ENCODE measurements around the gene S100A4. TPM values are rescaled to one million over a fixed set of nuclear protein-coding genes. Genes with fewer than 3 reads are reported as not detected.
"Not testable (repeated sequence)": the region's sequence is repeated elsewhere in the genome, so short reads cannot be mapped to it uniquely, and the experiment has no call there.

S100A4 gene
- total RNA-seq, 1 donor from 2014 or later: 4.7 TPM

DNA sequence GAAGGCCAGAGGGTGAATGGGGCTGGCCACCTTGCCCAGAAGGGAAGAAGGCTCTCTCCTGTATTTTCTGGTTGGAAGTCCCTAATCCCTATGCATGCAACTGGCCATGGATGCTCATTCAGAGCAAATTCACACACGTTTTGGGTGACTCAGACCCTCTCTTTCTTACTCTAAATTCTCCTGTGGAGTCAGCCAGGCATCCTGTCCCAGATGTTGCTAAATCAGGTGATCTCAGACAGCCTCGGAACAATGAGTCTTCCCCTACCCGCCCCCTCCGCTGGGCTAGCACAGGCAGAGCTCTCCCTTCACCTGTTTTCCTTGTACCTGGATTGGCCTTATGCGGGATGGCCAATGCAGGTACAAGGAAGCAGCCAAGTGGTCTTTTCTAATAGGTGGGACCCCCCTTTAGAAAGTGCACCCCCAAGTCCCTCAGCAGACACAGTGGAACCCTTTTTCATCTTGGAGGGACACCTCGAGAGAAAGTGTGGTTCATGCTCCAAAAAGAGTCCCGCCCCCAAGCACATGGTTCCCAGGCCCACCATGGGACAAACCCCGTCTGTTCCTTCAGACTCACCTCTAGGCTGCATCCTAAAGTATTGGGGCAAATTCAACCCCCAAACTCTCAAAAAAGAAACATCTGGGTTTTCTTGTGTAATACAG, 18.5 kb downstream of the S100A4 start:
- Mint-ChIP-seq H3K4me3 (ENCODE audit: unreplicated experiment) (no peak overlapping the region), H3K4me1 (ENCODE audit: low read depth, unreplicated experiment) (peaks cover 18% of the 10 kb centered on the region), H3K36me3 (ENCODE audit: unreplicated experiment) (no peaks in the 10 kb centered on the region), H3K9me3 (ENCODE audit: unreplicated experiment) (no peaks in the 10 kb centered on the region), H3K27me3 (ENCODE audit: unreplicated experiment) (peaks cover 7% of the 10 kb centered on the region), H3K27ac (ENCODE audit: unreplicated experiment) (no peak overlapping the region)
- no peak for DNase-seq
- TF ChIP-seq CTCF (IDR thresholded peaks at IDR 0.05; ENCODE audit: partially characterized antibody, unreplicated experiment): no peak

GRCh38 chr1:153526132-153526543, 19.5 kb downstream of the S100A4 start:
- no peaks in the 10 kb centered on the region for H3K9me3 Mint-ChIP-seq (ENCODE audit: unreplicated experiment)
- peaks cover 18% of the 10 kb centered on the region for H3K4me1 Mint-ChIP-seq (ENCODE audit: low read depth, unreplicated experiment)
- no peaks in the 10 kb centered on the region for H3K36me3 Mint-ChIP-seq (ENCODE audit: unreplicated experiment)
- DNase-seq: no peak
- peaks cover 7% of the 10 kb centered on the region for H3K27me3 Mint-ChIP-seq (ENCODE audit: unreplicated experiment)
- TF ChIP-seq CTCF (IDR thresholded peaks at IDR 0.05; ENCODE audit: partially characterized antibody, unreplicated experiment): no peak
- H3K27ac Mint-ChIP-seq (ENCODE audit: unreplicated experiment): peak overlapping the region; percentile 54
- H3K4me3 Mint-ChIP-seq (ENCODE audit: unreplicated experiment): no peak overlapping the region

GRCh38 chr1:153525088-153525728, 20.4 kb downstream of the S100A4 start:
- no peaks in the 10 kb centered on the region for H3K9me3 Mint-ChIP-seq (ENCODE audit: unreplicated experiment)
- H3K4me1 Mint-ChIP-seq (ENCODE audit: low read depth, unreplicated experiment): peaks cover 18% of the 10 kb centered on the region
- TF ChIP-seq CTCF (IDR thresholded peaks at IDR 0.05; ENCODE audit: partially characterized antibody, unreplicated experiment): no peak

GRCh38 chr1:153522353-153523048, 23.1 kb downstream of the S100A4 start:
- peak overlapping the region; percentile 48 for H3K27ac Mint-ChIP-seq (ENCODE audit: unreplicated experiment)
- H3K36me3 Mint-ChIP-seq (ENCODE audit: unreplicated experiment); H3K27me3 Mint-ChIP-seq (ENCODE audit: unreplicated experiment); H3K9me3 Mint-ChIP-seq (ENCODE audit: unreplicated experiment); H3K4me3 Mint-ChIP-seq (ENCODE audit: unreplicated experiment); DNase-seq: not testable (repeated sequence)
- peaks cover 18% of the 10 kb centered on the region for H3K4me1 Mint-ChIP-seq (ENCODE audit: low read depth, unreplicated experiment)

More at GRCh38 chr1:153525088-153525728, 20.4 kb downstream of the S100A4 start:
- peak overlapping the region; percentile 79 for H3K27ac Mint-ChIP-seq (ENCODE audit: unreplicated experiment)
- H3K27me3 Mint-ChIP-seq (ENCODE audit: unreplicated experiment): peaks cover 8% of the 10 kb centered on the region
- DNase-seq: no peak
- no peak overlapping the region for H3K4me3 Mint-ChIP-seq (ENCODE audit: unreplicated experiment)
- H3K36me3 Mint-ChIP-seq (ENCODE audit: unreplicated experiment): no peaks in the 10 kb centered on the region

DNA sequence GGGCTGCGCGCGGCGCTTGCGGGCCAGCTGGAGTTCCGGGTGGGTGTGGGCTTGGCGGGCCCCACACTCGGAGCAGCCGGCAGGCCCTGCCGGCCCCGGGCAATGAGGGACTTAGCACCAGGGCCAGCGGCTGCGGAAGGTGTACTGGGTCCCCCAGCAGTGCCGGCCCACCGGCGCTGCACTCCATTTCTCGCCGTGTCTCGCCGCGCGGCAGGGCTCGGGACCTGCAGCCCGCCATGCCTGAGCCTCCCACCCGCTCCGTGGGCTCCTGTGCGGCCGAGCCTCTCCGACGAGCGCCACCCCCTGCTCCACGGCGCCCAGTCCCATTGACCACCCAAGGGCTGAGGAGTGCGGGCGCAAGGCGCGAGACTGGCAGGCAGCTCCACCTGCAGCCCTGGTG, 23.8 kb downstream of the S100A4 start:
- H3K9me3 Mint-ChIP-seq (ENCODE audit: unreplicated experiment); H3K36me3 Mint-ChIP-seq (ENCODE audit: unreplicated experiment); DNase-seq; H3K4me3 Mint-ChIP-seq (ENCODE audit: unreplicated experiment); H3K27me3 Mint-ChIP-seq (ENCODE audit: unreplicated experiment); H3K27ac Mint-ChIP-seq (ENCODE audit: unreplicated experiment): not testable (repeated sequence)
- H3K4me1 Mint-ChIP-seq (ENCODE audit: low read depth, unreplicated experiment): peaks cover 17% of the 10 kb centered on the region
